GM19438 (cell line): Measurements from ENCODE around the gene HNMT.
"Not testable (repeated sequence)": the region's sequence is repeated elsewhere in the genome, so short reads cannot be mapped to it uniquely, and the experiment has no call there.

Experiments used
- ATAC-seq: cut with Tn5 transposase; IDR thresholded peaks from one replicate; pipeline ENCODE4 v1.9.1; 2021; ENCODE audit warnings: low read depth; ENCODE audit not compliant: unreplicated experiment

Gene HNMT

DNA sequence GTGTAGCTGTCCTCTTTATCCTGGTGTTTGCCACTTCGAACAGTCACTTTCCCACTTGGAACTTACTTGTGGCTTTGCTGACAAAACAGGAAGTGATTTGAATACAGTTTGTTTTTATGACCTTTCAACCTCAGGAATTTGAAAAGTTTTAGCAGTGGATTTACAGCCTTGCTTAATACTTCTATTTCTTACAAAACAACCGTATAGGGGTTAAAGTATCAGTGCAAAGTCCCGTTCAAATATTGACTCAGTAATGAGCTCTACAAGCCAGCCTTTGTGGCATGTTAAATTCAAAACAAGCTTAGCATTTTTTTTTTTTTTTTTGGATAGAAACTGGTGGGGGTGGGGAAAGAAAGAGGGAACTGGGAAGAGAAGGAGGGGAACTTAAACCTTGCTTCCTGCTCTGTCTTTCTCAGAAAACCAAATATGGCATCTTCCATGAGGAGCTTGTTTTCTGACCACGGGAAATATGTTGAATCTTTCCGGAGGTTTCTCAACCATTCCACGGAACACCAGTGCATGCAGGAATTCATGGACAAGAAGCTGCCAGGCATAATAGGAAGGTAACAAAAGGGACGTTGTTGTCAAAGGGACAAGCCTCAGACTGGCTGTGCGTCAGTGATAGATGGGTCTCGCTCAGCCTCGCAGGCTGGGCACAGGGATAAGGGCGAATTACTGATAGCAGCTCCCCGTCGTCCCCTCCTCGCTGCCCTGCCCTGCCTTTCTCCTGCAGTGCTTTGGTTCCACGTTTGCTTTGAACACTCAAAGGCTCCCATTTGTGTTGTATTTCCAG is at the start of gene HNMT:
Gene HNMT (plus strand): TSS at position 408 of the 793 bp plus-strand sequence. CDS start 19 bp downstream, at position 427.
- no peak for ATAC-seq

DNA sequence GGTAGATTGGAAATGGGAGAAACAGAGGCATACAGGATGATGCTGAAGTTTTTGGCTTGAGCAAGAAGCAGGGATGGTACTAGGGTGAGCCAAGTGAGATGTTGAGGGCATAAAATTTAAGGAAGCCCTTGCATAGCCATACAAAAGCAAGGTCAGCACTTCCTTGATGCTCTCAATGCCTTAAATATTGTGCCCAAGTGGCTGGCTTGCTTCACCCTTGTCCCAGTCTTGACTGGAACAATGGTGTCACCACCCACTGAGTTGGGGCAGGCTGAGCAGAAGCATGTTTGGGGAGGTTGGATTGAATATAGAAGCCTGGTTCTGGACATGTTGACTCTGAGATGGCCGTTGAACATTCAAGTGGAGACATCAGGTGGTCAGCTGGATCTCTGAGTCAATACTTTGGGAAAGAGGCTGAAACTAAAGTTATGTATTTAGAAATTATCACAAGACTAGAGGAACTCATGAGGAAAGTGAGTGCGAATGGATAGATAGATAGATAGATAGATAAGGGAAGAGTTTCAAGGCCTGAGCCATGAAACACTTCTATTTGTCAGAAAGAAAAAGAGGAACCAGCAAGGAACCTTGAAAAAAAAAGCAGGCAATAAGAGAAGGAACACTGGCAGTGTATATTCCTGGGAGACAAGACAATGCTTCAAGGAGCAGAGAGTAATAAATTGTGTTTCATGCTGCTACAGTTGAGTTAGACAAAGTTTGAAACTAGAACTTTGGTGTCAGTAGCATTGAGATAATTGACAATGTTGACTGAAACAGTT is 43.0 kb upstream of the HNMT start:
- ATAC-seq, result no peak

DNA sequence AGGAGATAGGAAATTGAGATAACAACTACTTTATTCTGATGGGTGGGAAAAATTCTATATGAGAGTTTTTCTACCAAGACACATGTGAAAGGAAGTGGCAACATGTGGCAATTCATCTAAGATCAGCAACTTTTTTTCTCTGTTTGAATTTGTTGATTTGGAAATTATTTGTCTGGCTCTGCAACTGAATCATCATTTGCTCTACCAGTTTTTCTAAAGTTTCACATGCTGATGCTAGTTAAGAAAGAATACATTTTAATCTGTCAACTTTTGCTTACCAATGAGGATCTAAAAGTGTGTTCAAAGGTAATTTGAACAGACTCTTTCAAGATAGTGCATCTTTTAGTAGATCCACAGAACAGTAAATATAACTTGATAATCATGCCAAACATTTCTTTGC is 42.1 kb upstream of the HNMT start:
- not testable (repeated sequence) for ATAC-seq

DNA sequence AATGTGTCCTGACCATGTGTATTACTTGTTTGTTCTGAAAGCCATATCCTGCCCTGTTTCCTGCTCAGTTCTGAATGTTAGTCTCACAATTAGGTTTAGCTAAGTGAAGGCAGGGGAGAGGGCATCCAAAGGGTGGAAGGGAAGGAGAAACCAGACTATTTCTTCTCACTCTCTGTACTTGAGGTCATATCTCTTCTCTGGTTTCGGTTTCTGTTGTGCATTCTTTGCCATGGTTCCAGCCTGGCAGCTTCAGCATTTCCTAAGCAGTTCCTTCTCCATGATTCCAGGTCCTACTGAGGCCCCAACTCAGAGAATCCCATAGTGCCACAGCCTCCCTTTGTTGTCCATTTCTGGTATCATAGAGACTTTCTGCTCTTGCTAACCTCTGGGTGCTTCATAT is 40.3 kb upstream of the HNMT start:
- no peak for ATAC-seq

DNA sequence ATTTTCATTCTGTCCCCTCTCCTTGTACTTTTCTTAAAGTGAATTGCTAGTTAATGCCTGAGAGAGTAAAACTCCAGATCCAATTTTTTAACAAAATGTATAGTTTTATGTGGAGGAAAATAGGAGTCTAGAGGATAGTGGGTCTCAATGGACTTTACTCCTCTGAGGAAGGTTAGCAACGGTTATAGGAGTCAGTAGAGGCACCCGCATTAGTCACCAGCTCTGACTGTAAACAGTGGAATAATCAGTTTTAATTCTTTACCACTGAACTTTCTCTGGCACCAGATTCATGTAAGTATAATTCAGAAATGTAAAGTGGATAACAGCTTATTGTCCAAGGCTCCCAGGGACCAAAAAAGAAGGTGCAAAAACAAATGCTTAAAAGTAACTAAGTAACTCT is 38.7 kb upstream of the HNMT start:
- ATAC-seq, result no peak

DNA sequence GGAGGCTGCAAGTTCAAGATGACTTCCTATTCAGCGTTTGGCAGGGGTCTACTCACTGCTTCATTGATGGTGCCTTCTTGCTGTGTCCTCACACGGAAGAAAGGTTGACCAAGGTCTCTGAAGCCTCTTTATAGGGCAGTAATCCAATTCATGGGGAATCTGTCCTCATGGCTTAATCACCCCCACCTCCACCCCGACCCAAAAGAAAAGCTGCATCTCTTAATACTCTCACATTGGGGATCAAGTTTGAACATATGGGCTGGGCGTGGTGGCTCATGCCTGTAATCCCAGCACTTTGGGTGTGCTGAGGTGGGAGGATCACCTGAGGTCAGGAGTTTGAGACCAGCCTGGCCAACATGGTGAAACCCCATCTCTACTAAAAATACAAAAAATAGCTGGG is 36.4 kb upstream of the HNMT start:
- no peak for ATAC-seq

DNA sequence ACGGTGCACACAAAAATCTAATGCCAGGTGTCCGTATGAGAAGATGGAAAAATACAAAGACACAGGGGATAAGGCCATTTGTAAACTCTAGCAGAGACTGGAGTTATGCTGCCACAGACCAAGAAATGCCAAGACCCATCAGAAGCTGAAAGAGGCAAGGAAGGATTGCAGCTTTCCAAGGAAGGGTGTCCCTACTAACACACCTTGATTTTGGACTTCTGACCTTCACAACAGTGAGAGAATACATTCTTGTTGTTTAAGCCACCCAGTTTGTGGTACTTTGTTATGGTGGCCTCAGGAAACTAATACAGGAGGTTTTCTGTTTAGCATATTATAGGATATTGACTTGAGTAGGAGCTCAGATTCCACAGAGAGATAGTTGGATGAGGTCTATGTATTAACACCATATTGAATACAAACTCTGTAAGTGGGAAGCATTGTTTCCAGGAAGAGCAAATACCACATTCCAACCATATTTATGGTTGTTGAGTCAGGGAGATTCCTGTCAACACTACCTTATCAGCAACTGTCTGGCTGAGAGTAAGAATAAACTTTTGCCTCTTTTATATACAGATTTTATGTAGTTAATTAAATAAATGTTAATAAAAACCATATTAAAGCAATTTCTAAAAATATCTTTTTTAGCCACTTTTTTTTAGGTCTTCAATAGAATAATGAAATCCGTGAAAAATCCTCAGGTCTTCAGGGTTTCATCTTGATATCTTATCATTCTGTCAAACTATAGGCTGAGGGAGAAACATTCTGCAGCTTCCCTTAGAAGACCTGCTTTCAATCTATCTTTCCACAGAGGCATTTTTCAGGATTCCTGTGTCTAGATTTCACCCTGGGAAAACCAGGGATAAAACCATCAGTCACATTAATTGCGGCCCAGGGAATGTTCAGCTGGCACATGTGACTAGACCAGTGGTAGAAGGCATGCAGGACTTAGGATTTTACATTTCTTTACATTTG is 35.4 kb upstream of the HNMT start:
- ATAC-seq, result no peak

DNA sequence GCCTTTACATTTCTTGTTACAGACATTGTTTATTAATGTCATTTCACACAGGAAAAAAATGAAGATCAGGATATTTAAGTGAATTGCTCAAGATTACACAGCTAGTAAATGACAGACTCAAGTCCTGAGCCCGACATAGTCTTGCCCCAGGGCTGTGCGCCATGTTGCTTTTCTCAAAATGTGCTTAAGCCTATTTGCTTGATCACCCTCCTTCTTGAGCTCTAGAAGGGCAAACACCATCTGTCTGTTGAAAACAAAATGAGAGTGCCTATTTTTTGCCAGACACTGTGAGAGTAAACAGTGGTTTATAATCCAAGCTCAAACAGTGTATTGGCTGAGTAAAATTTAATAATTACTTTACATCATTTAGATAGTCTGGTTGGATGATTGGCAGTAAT is 34.8 kb upstream of the HNMT start:
- no peak for ATAC-seq

DNA sequence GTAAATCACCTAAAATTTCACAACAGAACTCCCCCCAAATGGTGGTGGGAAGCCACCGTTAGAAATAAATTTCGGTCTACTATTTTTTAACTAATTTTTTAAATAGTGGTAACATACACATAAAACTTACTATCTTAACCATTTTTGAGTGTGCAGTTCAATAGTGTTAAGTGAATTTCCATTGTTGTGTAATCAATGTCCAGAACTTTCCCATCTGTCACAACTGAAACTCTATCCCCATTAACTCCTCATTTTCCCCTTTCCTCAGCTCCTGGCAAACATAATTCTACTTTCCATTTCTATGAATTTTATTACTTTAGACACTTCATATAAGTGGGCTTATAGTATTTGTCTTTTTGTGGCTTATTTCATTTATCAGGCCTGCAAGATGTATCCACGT is 34.1 kb upstream of the HNMT start:
- ATAC-seq, result no peak

DNA sequence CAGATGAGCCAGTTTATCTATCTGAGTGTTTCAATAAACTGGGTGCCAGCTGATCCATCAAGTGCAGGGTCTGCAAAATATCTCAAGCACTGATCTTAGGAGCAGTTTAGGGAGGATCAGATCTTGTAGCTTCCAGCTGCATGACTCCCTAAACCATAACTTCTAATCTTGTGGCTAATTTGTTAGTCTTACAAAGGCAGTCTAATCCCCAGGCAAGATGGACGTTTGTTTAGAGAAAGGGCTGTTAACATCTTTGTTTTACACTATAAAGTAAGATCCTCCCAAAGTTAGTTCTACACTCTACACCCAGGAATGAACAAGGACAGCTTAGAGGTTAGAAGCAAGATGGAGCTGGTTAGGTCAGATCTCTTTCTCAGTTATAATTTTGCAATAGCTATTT is 28.7 kb upstream of the HNMT start:
- no peak for ATAC-seq

DNA sequence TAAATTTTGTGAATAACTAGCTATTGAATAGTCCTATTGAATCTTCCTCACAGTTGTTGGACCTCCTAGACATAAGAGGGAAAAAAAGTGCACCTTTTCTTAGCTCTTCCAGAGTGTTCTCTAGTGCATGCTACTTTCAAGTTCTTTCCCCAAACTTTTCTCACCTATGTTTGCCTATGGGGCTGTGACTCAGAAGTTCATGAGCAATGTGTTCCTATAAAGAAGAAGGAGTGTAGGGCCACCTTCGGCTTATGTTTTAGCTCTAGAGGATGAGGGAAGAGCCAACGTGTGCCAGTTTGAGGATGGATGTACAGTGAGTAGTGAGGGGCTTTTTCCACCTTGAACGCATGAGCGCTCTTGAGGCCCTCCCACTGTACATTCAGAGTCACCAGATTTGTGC is 27.0 kb upstream of the HNMT start:
- no peak for ATAC-seq

DNA sequence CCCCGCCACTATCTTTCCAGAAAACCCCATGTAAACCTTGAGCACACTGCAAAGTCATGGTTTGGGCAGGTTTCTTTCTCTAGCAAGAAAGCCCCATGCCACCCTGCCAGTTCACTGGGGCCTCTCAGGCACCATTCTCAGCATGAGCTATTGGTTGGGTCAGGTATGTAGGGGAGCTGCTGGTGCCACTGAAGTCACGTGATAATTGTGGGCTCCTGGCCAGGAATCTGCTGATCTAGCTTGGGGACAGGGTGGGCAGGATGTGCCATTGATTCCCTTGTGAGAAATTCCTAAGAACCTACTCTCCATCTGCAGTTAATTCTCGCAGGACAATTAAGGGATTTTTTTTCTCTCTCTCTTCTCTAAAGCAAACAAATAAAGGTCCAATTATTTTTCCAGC is 26.5 kb upstream of the HNMT start:
- no peak for ATAC-seq

DNA sequence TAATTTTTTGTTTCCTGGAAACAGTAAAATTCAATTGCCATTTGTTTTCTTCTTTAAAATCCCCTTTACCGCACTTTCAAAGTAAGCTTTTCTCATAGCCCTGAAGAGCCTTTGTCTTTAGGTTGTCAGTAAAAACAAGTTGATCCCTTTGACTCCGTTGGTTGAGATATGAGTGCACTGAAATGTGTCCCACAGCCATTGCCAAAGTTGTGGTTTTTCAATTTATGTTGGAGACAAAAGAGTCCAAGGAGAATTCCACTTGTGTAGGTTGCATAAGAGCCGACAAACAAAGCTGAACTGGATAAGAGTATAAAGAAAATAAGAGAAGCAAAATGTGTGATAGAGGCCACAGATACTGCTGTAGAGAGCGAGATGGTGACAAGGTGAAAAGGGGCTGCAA is 26.1 kb upstream of the HNMT start:
- no peak for ATAC-seq

DNA sequence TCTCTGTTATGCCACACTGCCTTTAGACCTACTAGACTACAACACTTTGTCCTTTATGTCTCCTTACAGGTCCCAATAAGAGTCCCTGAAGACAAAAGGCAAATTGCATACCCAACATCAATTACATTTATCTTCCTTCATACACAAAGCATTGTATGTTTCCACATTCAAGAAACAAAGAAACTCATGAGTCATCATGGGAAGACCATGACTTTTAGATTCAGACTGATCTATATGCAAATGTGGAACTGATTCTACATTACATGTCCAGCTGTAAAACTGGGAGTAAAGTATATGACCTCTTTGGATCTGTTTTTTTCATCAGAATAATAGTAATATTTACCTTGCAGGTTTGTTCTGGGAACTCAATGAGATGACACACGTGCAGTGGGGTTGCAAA is 25.2 kb upstream of the HNMT start:
- no peak for ATAC-seq

DNA sequence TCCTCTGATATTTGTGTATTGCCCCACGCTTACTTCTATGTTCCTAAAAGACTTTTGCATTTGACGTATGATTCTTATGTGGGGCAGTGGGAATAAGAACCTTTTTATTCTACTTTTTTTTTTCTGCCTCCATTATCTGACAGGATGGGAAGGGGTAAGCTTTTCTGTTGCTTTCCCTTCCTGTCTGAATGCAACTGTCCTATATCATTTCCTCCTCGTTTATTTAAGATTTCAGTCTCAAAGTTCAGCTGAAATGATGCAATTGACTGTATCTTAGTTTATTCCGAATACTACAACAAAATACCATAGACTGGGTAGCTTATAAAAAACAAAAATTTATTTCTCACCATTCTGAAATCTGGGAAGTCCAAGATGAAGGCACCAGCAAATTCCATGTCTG is 24.1 kb upstream of the HNMT start:
- no peak for ATAC-seq

DNA sequence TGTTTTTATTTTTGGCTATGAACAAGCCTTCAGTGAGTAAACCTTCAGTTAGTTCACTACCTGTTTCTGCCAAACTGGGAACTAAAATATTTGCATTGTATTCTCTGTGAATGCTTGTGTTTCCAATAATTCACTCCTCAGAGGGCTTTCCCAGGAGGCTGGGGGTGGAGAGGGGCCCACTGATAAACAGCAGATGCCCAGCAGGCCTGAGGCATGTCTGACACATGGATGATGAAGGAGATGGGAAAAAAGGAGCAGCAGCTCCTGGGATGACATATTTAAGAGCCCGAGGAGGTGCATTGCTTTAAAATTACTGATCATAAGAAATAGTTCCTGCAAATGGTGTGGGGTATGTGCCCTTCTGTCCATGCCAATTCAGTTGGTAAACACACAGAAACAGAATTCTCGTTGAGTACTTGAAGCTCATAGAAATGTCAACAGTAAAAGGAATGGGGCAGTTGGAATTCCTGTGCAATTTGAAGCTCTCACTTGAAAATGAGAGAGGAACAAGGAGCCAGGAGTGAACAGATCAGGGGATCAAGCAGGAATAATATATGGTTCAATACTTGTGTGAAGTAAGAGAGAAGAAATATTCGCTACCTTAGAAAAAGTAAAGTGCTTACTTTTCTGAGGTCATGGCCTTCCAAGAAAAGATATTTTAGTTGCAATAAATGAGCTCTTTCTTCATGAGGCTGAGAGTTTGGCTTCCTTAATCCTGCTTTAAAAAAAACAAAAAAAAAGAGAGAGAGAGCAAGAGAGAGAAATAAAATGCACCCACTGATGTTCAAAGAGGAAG is 22.0 kb upstream of the HNMT start:
- ATAC-seq, result no peak

DNA sequence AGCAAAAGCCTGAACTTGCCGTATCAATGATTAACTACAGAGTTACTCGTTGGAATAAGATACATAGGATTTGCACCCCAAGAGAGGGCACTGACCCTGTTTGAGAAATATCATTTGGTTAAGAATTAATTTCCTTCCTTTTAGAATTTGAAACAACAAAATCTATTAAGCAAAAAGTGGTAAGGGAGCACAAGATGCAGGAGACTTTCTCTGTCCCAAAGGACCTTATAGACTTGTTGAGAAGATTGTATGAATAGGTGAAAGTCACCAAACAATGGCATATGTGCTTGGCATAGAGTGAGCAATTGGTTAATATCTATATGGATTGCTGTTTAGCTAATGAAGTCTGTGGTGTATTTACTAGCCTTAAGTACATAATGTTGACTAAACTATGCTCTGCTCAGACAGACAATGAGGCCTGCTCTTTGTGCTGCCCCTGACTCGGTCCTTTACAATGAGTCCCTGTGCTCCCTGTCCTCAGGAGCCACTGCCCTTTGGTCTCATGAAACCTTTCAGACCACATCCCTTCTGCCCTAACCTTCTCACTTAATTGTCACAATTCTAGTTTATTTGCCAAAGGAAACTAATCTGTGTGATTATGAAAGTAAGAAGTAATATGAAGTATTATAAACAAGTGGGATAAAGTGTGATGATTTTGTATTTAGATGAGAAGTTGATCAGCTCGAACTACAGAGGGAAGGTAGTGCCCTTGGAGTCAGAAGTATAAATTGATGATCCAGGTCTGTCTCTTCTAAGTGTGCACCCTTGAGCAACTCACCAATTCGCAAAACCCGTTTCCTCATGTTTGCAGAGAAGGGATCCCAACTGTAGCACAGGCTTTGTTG is 21.2 kb upstream of the HNMT start:
- ATAC-seq, result no peak

DNA sequence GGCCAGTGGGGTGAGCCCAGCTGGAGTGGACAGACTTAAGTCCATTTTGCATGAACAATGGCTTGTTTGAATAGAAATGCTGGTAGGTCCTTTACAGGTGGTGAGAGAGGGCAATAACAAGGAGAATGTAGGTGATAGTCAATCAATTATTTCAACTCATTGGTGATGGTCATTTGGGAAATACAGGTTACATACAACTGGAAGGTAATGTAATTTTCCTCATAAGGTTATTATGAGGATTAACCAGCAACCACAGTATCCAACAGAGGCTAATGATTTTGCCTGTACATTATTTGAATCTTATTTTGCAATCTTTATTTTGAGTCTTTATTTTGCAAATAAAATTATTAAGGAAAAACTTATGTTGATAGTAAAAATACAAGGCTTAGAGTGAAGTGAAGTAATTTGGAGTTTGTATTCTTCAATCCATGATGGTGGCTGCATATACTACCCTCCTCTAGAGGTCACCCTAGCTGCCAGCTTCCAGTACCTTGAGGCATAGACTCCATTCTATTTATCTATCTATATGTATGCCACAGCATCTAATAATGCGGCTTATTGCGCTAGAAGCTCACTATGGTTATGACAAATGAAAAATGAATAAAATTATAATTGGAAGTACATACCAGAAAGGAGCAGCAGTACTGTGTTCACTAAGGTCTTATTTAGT is 20.5 kb upstream of the HNMT start:
- ATAC-seq, result no peak

DNA sequence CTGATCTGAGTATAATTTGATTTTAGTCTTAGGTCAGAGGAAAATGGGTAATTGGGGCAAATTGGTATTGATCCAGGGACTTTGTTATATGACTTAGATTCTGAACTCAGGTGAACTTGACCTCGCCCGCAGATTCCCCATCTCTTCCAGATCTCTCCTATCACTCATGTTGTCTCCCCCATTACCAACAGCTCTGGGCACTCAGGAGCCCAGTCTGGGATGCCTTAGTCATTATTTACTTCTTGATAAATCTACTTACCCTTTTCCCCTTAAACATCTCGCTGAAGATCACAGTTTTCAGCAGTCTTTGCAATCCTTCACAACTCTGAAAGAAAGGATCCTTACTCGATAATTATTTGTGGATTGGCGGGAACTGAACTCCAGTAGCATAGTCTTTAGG is 19.6 kb upstream of the HNMT start:
- ATAC-seq, result no peak
